Chondrocyte (in vitro differentiated cells): ENCODE measurements around the gene PYGB. TPM values are rescaled to one million over a fixed set of nuclear protein-coding genes. Genes with fewer than 3 reads are reported as not detected.
A peak's percentile ranks its signal among the peaks of the same experiment; 100 is the strongest.

Experiments used
- DNase-seq: peaks from one replicate; pipeline ENCODE4 v3.0.0; 2021; ENCODE audit warnings: mixed read lengths, low spot score
- H3K27ac Mint-ChIP-seq: one replicate; pipeline ENCODE4 v1.8.0; 2021; ENCODE audit warnings: mild to moderate bottlenecking, moderate library complexity, mixed read lengths; ENCODE audit not compliant: unreplicated experiment
- H3K27me3 Mint-ChIP-seq: 2 replicates; pipeline ENCODE4 v1.8.0; 2021; ENCODE audit warnings: low read depth, mixed read lengths
- H3K36me3 Mint-ChIP-seq: 2 replicates; pipeline ENCODE4 v1.8.0; 2021; ENCODE audit warnings: low read depth, mixed read lengths
- H3K4me1 Mint-ChIP-seq: 2 replicates; pipeline ENCODE4 v1.8.0; 2021; ENCODE audit warnings: low read depth, mild to moderate bottlenecking, mixed read lengths
- H3K4me3 Mint-ChIP-seq: one replicate; pipeline ENCODE4 v1.8.0; 2021; ENCODE audit warnings: mild to moderate bottlenecking, moderate library complexity, mixed read lengths; ENCODE audit not compliant: unreplicated experiment
- H3K9me3 Mint-ChIP-seq: 2 replicates; pipeline ENCODE4 v1.8.0; 2021; ENCODE audit warnings: low read depth, mixed read lengths
- total RNA-seq: library from RNA; stranded (reverse); gene quantifications from 3 replicates; pipeline ENCODE4 v1.2.1, GENCODE V29; 2021
- TF ChIP-seq, protein P1 (sequence below): fragments of 200-600 bp; sonication (generic); IDR thresholded peaks from 2 replicates; pipeline ENCODE4 v1.5.0; 2021; ENCODE audit warnings: antibody characterized with exemption, mild to moderate bottlenecking, moderate library complexity

The PYGB gene
- total RNA-seq, 1 donor from 2014 or later, result 171 TPM

DNA sequence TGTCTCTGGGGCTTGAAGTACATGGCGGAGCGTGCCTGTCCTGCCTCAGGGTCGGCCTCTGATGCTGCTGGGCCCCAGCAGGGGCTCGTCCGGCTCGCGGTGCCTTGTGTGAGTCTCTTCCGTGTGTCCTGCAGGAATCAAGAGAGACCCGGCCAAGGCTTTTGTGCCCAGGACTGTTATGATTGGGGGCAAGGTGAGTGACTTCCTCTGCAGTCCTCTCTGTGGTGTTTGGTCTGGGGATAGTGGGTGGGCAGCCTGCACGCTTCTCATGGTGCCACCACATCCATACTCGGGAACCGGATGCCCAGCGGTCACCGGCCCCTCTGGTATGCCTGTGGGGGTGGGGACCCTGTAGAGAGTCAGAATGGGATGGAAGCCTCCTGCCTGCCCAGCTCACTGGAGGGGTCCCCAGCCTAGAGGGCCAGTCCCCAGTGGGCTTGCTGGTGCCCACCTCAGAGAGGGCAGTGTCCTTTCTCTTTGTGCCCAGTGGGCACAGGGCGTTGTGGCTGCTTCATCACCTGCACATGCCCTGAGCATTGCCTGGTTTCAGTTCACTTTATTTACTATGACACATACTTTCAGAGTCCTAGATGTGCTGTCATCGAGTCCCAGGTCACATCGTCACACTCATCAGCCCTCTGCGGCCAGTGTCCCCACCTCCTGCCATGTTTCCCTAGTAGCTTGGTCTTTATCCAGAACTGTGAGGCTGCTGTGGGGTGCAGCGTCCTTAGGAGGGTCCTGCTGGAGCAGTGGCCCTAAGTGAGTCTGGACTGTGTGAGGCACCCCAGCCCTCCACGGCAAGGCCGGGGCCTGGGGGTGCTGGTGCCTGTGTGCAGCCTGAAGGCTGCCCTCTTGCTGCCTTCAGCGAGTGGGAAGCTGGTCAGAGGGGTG is 40.7 kb downstream of the PYGB start:
- Mint-ChIP-seq H3K36me3 (peaks cover 50% of the 10 kb centered on the region), H3K27me3 (no peaks in the 10 kb centered on the region), H3K4me1 (no peaks in the 10 kb centered on the region), H3K27ac (no peak overlapping the region), H3K9me3 (no peaks in the 10 kb centered on the region), H3K4me3 (no peak overlapping the region)
- peak; percentile 76 for DNase-seq
- TF ChIP-seq, protein P1, sequence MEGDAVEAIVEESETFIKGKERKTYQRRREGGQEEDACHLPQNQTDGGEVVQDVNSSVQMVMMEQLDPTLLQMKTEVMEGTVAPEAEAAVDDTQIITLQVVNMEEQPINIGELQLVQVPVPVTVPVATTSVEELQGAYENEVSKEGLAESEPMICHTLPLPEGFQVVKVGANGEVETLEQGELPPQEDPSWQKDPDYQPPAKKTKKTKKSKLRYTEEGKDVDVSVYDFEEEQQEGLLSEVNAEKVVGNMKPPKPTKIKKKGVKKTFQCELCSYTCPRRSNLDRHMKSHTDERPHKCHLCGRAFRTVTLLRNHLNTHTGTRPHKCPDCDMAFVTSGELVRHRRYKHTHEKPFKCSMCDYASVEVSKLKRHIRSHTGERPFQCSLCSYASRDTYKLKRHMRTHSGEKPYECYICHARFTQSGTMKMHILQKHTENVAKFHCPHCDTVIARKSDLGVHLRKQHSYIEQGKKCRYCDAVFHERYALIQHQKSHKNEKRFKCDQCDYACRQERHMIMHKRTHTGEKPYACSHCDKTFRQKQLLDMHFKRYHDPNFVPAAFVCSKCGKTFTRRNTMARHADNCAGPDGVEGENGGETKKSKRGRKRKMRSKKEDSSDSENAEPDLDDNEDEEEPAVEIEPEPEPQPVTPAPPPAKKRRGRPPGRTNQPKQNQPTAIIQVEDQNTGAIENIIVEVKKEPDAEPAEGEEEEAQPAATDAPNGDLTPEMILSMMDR, result no peak

DNA sequence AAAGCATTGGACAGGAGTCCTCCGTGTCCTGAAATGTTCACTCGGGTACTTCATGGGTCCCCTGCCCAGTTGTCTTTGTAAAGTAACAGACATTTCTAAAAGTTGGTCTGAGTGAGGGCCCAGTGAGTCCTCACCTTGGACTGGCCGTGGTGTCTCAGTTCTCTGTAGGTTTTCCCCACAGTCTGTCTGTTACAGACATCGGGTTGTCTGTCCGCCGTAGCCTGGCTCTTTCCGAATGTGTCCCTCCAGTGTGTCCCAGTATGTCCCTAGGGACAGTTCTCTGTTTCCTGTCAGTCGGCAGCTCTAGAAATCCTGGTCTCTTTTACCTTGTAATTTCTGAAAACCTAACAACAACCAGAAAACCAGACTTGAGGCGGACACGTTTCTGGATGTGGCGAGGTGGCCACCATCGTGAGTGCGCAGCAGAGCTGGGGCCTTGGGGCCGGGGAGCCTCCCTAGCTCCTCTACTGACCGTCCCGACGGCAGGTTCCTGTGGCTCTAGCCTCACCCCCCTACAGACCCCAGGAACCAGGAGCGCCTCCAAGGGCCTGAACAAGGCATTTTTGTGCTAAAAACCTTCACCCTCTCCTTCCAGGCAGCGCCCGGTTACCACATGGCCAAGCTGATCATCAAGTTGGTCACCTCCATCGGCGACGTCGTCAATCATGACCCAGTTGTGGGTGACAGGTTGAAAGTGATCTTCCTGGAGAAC is 42.2 kb downstream of the PYGB start:
- TF ChIP-seq, protein P1, result no peak
- no peaks in the 10 kb centered on the region for H3K4me1 Mint-ChIP-seq
- no peak overlapping the region for H3K27ac Mint-ChIP-seq
- no peak overlapping the region for H3K4me3 Mint-ChIP-seq
- peaks cover 43% of the 10 kb centered on the region for H3K36me3 Mint-ChIP-seq
- H3K9me3 Mint-ChIP-seq, result no peaks in the 10 kb centered on the region
- peak; percentile 64 for DNase-seq
- no peaks in the 10 kb centered on the region for H3K27me3 Mint-ChIP-seq

DNA sequence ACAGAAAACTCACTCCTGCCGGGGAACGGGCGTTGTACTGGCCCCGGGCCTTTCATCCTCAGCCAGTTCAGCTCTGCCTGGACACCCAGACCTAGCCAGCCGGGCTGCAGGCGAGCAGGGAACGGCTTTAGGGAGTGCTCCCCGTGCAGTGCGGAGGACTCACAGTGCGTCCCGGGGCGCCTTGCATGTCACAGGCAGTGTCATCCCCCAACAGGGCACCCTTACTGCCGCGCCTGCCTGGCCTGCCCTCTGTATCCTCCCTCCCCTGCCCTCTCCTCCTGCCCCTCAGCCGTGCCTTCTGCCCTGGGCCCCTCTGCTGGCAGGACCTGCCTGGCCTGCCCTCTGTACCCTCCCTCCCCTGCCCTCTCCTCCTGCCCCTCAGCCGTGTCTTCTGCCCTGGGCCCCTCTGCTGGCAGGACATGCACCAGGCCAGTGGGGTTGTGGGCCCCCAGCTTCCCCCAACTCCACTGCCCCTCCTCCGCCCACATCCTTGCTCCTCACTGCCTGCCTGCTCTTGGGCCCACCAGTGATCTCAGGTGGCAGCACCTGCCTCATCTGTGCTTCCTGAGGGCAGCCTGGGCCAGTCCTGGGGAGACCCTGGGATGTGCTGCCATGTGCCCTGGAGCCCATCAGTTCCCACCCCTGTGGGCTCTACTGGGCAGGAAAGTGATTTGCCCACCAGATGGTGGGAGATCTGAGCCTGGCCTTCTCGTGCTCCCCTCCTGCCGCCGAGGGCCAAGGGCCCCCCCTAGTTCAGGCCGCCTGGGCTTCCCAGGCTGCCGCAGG is 43.0 kb downstream of the PYGB start:
- DNase-seq, result peak; percentile 90
- H3K27ac Mint-ChIP-seq, result no peak overlapping the region
- H3K4me3 Mint-ChIP-seq, result no peak overlapping the region
- TF ChIP-seq, protein P1, result no peak
- H3K4me1 Mint-ChIP-seq, result peaks cover 6% of the 10 kb centered on the region
- H3K27me3 Mint-ChIP-seq, result no peaks in the 10 kb centered on the region
- peaks cover 35% of the 10 kb centered on the region for H3K36me3 Mint-ChIP-seq
- H3K9me3 Mint-ChIP-seq, result no peaks in the 10 kb centered on the region

DNA sequence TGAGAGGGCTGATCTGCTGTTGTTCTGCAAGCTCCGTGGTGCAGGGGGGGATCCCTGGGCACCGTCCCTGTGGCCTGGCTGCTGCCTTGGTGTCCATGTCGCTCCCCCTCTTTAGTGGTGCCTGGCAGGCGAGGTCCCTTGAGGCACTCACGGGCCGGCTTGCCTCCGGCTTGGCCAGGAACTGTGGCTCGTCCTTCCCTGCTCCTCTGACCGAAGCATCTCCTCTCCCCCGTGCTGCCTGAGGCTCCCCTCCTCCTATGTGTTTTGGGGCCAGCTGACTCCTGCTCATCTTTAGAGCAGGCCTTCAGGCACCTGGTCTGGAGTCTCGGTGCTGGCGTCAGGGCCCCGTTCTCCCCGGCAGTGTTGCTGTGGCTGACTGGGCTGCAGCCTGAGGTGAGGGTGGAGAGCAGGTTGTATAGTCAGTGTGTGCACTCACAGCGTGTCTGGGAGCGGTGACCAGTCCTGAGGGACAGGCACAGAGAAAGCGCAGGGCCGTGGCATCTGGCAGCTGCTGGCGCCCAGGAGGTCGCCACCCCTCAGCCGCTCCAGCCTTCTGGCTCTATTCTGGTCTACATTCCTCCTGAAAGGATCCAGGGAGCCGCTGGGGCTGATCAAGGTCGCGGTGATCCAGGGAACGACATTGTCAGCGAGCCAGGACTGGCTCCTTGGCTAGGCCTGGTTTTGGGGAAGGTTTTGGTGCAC is 43.7 kb downstream of the PYGB start:
- Mint-ChIP-seq H3K4me3 (no peak overlapping the region), H3K36me3 (peaks cover 34% of the 10 kb centered on the region), H3K9me3 (no peaks in the 10 kb centered on the region), H3K4me1 (peaks cover 9% of the 10 kb centered on the region), H3K27ac (no peak overlapping the region), H3K27me3 (no peaks in the 10 kb centered on the region)
- DNase-seq, result peak; percentile 92
- TF ChIP-seq, protein P1, result no peak
